ENCODE data around the gene OR9I1. TPM values are rescaled to one million over a fixed set of nuclear protein-coding genes. Genes with fewer than 3 reads are reported as not detected.

OR9I1 gene
- total RNA-seq, 1 donor from 2014 or later = not detected

DNA sequence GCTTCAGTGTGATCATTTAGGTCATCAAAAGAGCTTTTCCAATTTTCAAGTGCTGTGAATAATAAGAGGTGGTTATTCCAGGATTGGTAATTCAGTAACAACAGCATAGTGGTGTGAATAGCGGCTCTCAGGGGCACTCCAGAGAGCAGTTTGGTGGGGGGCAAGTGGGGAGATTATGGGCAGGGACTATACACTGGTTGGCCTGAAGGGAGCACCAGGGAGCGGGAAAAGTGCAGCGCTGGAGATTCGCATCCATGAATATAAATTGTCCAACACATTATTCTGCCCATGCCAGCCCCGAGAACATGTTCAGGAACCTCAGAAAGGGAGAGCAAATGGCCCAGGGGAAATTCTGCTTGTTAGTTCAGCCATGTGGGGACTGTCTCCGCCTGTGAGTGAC lies 56.7 kb downstream of the OR9I1 start:
- DNase-seq (ENCODE audit: low spot score) = no peak
- H3K4me3 Mint-ChIP-seq (ENCODE audit: unreplicated experiment) = no peak overlapping the region
- no peak overlapping the region for H3K27ac Mint-ChIP-seq (ENCODE audit: unreplicated experiment)
- TF ChIP-seq, protein P1, sequence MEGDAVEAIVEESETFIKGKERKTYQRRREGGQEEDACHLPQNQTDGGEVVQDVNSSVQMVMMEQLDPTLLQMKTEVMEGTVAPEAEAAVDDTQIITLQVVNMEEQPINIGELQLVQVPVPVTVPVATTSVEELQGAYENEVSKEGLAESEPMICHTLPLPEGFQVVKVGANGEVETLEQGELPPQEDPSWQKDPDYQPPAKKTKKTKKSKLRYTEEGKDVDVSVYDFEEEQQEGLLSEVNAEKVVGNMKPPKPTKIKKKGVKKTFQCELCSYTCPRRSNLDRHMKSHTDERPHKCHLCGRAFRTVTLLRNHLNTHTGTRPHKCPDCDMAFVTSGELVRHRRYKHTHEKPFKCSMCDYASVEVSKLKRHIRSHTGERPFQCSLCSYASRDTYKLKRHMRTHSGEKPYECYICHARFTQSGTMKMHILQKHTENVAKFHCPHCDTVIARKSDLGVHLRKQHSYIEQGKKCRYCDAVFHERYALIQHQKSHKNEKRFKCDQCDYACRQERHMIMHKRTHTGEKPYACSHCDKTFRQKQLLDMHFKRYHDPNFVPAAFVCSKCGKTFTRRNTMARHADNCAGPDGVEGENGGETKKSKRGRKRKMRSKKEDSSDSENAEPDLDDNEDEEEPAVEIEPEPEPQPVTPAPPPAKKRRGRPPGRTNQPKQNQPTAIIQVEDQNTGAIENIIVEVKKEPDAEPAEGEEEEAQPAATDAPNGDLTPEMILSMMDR (IDR thresholded peaks at IDR 0.05; ENCODE audit: unreplicated experiment) = no peak
- no peaks in the 10 kb centered on the region for H3K9me3 Mint-ChIP-seq (ENCODE audit: unreplicated experiment)
- H3K27me3 Mint-ChIP-seq (ENCODE audit: unreplicated experiment) = no peaks in the 10 kb centered on the region
- no peaks in the 10 kb centered on the region for H3K36me3 Mint-ChIP-seq (ENCODE audit: low read depth, unreplicated experiment)
- no peaks in the 10 kb centered on the region for H3K4me1 Mint-ChIP-seq (ENCODE audit: unreplicated experiment)

DNA sequence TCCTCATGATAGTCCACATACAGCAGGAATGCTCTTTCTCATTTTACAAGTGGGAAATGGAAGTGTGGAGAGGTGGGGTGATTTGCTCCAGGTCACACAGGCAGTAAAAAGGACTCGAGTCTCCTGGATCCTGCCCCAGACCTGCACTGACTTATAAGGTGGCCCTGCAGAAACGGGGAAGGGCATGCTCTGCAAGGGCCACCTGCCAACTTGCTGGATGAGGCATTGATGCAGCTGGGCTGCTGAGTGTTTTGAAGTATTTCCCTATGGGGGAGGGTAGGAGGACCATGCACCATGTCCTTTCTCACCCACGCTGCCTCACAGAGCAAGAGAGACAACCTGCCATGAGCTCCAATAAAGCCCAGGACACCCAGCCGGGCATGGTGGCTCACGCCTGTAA lies 57.6 kb downstream of the OR9I1 start:
- H3K36me3 Mint-ChIP-seq (ENCODE audit: low read depth, unreplicated experiment) = no peaks in the 10 kb centered on the region
- TF ChIP-seq, protein P1 (IDR thresholded peaks at IDR 0.05; ENCODE audit: unreplicated experiment) = no peak
- no peak overlapping the region for H3K27ac Mint-ChIP-seq (ENCODE audit: unreplicated experiment)
- no peaks in the 10 kb centered on the region for H3K4me1 Mint-ChIP-seq (ENCODE audit: unreplicated experiment)
- H3K27me3 Mint-ChIP-seq (ENCODE audit: unreplicated experiment) = no peaks in the 10 kb centered on the region
- DNase-seq (ENCODE audit: low spot score) = no peak
- H3K4me3 Mint-ChIP-seq (ENCODE audit: unreplicated experiment) = no peak overlapping the region
- no peaks in the 10 kb centered on the region for H3K9me3 Mint-ChIP-seq (ENCODE audit: unreplicated experiment)

Other genes starting within 250 kb of the OR9I1 start
- not detected for gene OR9Q1, start 101.6 kb downstream of the OR9I1 start, total RNA-seq (ENCODE audit: unreplicated experiment)
- not detected for gene OR6Q1, start 94.6 kb downstream of the OR9I1 start, total RNA-seq (ENCODE audit: unreplicated experiment)
- not detected for gene OR9Q2, start 63.5 kb upstream of the OR9I1 start, total RNA-seq (ENCODE audit: unreplicated experiment)
- gene OR1S2, start 78.6 kb upstream of the OR9I1 start, total RNA-seq (ENCODE audit: unreplicated experiment) = not detected
- gene OR1S1, start 87.2 kb upstream of the OR9I1 start, total RNA-seq (ENCODE audit: unreplicated experiment) = not detected
- not detected for gene OR10Q1, start 103.4 kb upstream of the OR9I1 start, total RNA-seq (ENCODE audit: unreplicated experiment)
- gene OR10W1, start 142.7 kb upstream of the OR9I1 start, total RNA-seq (ENCODE audit: unreplicated experiment) = not detected
- gene OR5B17, start 233.5 kb upstream of the OR9I1 start, total RNA-seq (ENCODE audit: unreplicated experiment) = not detected